Measurements from ENCODE around the gene CDC42BPA.
"Not testable (repeated sequence)": the region's sequence is repeated elsewhere in the genome, so short reads cannot be mapped to it uniquely, and the experiment has no call there.

The CDC42BPA gene

DNA sequence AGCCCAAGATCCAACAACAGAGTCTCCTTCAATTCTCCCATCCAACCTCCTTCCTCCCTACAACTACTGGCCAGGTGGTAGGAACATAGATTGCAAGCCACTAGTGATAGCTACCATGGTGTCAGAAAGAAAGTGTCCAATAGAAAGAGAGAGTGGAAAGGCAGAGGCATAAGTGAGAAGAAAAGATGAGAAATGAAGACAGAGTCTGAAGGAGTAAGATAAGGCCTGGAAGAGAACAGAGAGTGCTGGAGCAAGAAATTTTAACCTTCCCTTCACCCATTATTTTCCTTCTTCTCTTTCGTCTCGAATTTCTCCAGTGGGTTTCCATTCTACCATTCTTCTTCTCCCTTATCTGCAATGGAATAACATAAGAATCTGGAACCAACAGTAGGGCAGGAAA is 57.9 kb downstream of the CDC42BPA start:
- DNase-seq, result no peak

DNA sequence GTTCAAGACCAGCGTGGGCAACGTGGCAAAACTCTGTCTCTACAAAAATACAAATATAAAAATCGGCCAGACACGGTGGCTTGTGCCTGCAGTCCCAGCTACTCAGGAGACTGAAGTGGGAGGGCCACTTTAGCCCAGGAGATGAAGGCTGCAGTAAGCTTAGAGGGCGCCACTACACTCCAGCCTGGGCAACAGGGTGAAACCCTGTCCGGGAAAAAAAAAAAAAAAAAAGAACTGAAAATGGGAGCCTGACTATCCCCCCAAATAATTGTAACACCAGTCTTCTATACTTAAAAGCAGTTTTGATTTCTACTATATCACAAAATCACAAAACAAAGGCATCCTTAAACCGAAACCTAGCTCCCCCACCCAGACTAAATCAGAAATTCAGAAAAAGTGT is 60.3 kb downstream of the CDC42BPA start:
- DNase-seq, result no peak

DNA sequence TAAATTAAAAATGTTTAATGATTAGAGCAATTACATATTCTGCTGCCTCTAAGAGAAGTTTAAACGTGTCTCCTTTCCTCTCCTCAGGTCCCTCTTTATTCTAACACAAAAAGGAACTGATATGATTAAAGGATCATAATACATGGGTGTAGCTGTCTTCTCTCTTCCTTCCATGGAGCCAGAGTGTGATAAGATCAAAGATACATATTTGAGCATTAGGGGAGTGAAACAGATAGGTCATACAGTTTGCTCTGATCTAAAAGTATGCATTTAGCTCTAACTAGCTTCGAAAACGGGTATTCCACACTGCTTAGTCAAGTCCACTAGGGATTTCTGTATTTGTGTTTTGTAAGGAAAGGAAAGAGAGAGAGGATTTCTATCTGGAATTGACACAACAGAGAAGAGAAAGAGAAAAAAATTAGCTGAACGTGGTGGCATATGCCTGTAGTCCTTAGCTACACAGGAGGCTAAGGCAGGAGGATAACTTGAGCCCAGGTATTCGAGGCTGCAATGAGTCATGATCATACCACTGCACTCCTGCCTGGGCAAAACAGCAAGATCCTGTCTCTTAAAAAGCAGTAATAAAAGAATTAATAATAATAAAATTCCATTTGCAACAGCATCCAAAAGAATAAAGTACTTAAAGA is 63.1 kb downstream of the CDC42BPA start:
- DNase-seq, result no peak

DNA sequence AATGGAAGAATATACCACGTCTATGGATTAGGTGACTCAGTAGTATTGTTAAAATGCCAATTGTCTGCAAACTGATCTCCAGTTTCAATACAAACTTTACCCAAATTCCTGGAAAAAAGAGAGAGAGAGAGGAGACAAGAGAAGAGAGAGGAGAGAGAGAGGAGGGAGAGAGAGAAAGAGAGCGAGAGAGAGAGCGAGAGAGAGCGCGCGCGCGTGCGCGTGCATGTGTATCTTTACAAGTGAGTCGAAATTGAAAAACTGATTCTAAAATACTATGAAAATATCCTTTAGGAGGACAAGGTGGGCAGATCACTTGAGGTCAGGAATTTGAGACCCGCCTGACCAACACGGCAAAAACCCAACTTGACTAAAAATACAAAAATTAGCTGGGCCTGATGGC is 65.2 kb downstream of the CDC42BPA start:
- DNase-seq, result no peak

DNA sequence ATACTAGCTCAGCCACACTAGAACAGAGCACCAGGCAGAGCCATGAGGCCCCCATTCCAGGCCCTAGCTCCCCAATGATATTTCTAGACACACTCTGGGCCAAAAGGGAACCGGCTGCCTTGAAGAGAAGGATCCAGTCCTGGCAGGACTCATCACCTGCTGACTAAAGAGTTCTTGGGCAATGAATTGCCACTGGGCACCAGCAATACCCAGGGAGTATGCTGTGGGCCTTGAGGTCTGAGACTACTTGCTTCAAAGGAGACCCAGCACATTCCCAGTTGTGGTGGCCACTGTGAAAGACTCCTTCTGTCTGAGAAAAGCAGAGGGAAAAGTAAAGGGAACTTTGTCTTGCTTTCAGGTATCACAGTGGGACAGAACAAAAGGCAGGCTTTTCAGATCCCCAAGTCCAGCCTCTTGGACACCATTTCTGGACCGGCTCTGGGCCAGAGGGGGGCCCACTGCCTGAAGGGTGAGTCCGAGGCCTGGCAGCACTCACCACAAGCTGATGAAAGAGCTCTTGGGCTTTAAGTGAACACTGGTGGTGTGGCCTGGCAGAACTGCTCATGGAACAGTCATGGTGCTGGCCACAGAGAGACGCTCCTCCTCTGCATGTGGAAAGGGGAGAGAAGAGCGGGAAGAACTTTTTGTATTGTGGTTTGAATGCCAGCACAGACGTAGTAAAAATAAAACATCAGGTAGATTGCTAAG is 72.5 kb downstream of the CDC42BPA start:
- DNase-seq, result no peak

DNA sequence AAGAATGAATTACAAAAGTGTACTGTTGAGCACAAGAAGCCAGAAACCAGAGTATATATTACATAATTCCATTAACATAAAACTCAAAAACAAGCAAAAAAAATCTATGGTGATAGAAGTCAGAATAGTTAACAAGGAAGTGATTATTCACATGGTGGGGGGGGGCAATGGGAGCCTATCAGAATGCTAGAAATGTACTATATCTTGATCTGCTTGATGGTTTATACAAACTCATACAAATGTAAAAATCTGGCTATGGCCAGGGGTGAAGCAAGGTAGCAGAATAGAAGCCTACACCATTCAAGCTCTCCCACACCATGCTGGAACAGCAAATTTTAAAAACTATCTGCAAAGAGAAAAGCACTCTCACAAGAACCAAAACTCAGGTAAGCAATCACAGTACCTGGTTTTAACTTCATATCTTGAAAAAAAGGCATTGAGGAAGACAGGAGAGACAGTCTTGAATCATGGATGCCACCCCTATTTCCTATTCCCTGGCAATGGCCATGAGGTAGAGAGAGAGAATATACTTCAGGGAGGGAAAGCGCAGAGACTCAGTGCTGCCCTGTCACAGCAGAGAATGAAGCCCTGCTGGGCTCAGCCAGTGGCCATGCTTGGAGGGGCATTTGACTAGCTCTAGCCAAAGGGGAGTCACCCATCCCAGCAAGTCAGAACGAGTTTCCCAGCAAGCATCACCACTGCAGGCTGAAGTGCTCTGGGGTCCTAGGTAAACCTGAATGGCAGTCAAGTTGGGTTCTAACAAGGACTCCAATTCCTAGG is 73.8 kb downstream of the CDC42BPA start:
- no peak for DNase-seq

DNA sequence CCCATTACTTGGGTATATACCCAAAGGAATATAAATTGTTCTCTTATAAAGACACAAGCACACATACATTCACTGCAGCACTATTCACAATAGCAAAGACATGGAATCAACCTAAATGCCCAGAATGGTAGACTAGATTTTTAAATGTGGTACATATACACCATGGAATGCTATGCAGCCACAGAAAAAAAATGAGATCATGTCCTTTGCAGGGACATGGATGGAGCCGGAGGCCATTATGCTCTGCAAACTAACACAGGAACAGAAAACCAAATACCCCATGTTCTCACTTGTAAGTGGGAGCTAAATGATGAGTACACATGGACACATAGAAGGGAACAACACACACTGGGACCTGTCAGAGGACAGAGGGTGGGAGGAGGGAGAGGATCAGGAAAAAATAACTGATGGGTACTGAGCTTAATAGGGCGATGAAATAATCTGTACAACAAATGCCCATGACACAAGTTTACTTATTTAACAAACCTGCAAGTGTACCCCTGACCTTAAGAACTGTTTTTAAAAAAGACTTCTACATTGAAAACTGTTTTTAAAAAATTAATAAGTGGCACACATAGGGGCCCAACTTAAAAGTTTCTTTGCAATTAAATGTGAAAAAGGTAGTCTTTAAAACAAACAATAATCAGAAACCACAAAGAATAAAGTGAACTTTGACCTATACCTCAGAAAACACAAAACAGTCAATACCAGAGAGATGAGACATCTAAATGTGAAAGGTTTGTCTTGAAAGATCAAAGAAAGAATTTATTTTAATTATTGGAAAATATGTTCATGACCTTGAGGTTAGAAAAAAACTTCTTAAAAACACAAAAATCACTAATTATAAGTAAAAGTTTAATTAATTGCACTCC is 75.2 kb downstream of the CDC42BPA start:
- DNase-seq, result no peak

DNA sequence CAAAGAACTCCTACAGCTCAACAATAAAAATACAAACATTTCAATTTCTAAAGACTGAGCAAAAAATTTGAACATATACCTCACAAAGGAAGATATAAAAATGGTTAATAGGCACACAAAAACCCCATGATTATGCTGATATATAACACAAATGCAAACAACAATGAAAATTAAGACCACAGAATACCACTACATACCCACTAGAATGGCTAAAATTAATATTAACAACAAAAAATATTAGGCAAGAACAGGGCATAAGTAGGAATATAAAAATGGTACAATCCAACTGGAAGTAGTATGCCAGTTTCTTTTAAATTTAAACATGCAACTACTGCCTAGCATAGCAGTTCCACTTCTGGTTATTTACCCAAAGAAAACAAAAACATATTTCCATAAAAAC is 77.3 kb downstream of the CDC42BPA start:
- no peak for DNase-seq

DNA sequence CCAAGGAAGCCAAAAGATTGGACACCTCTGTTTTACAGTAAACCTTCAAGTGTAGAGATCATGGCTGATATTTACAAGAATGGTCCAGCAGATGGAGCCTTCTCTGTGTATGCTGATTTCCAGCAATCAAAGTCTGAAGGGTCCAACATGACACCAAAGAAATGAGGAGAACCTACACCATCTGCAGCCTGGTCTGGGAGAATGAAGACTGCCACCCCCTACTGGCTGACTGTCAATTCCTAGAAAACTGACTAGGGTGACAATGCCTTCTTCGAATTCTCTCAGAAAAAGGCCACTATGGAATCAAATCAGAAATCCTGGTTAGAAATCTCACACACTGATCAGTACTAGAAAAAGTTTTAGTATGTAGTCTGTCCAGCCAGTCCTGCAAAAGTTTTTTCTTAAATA is 83.3 kb downstream of the CDC42BPA start:
- DNase-seq, result no peak

DNA sequence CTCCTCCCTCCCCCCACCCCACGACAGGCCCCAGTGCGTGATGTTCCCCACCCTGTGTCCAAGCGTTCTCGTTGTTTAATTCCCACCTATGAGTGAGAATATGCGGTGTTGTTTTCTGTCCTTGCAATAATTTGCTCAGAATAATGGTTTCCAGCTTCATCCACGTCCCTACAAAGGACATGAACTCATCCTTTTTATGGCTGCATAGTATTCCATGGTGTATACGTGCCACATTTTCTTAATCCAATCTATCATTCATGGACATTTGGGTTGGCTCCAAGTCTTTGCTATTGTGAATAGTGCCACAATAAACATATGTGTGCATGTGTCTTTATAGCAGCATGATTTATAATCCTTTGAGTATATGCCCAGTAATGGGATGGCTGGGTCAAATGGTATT is 87.2 kb downstream of the CDC42BPA start:
- not testable (repeated sequence) for DNase-seq

DNA sequence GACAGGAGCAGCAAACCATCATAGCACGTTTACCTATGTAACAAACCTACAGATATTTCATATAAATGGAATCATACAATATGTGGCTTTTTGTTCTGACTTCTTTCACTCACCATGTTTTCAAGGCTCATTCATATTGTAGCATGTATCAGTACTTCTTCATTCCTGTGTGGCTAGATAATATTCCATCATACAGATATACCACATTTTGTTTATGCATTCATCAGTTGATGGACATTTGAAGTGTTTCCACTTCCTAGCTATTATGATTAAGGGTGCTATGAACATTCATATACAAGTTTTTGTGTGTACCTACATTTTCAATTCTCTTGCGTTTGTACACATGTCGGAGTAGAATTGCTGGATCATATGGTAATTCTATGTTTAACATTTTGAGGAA is 90.1 kb downstream of the CDC42BPA start:
- DNase-seq, result no peak

DNA sequence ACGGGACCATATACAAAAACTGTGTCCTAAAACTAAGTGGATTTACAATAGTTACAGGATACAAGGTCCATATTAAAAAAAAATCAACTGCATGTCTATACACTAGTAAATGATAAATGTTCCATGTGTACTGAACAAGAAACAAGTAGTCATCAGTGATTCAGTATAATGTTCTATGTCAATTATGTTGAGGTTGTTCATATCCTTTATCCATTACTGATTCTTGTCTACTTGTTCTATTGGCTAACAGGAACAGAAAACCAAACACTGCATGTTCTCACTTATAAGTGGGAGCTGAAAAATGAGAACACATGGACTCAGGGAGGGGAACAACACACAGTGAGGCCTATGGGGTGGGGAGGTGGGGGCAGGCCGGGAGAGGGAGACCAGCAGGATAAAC is 90.5 kb downstream of the CDC42BPA start:
- DNase-seq, result no peak

DNA sequence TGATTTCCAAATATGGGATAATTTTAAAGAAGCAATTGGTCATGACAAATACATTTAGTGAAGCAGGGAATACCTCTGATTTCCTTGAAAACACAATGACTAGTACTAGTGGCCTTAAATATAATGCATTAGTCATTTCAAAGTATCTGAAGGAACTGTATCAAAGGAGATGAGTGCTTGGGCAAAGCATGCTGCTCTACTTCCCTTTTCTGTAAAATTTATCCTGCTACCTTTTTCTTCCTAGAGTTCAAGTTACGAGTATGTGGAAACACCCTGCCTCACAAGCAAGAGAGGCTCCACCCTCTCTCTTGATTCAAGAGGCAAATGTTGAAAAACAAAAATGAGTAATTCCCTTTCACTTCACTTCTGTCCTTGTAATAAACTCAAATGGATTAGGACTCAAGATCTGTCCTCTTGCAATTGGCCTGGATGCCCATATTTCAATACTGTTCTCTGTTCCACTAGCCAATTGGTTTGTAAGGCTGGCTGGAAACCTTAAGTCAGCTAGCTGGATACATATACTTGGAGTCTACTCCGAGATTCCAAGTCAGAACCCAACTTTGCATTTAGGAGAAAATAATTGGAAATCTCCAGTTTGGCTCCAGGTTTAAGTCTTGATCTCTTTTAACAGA is 92.5 kb downstream of the CDC42BPA start:
- DNase-seq, result no peak

DNA sequence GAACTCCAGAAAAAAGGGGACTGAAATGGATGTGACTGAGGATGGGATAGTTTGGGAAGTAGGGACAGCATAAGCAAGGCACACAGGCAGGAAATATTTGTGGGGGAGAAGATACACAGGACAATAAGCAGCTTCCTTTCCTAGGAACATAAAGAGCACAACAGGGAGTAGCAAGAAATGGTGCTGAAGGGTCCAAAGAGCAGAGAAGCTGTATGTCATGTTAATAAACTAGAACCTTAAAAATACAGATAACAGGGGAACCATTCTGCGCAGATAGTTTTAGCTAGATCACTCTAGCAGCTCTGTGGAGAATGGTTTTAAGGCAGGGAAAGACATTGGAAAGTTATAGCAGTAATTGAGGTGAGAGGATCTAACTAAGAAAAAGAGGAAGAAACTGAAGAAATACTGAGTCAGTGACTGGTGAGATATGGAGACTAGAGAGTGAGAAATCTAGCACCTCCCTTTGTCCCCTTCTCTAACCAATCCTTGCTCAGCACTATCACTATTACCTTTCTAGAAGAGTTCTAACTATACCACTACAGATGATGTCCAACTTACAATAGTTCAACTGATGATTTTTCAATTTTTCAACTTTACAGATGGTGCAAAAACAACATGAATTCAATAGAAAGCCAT is 95.0 kb downstream of the CDC42BPA start:
- DNase-seq, result no peak

DNA sequence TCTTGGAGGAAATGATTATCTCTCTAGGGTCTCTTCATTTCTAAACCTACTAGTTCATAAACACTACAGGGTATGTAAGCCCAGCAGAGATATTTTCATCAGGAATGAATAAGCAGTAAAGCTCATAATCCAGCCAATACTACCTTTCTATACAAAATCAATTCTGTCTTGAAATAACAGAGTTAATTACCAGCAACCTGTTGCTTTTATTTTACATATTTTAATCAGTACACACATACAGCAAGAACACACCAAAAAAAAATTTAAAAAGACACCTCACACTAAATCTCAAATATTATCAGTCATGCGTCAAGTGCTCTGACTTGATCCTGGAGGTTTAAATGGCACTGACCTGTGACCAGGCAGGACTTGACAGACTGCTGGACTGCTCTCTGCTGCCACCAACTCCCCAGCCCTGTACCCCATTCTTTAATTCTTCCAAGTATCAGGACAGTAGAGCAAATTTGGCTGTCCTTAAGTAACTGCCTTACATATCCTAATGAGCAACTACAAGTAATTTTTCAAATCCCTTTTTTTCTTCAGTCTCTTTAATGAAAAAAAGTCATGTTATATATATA is 98.5 kb downstream of the CDC42BPA start:
- DNase-seq, result no peak

DNA sequence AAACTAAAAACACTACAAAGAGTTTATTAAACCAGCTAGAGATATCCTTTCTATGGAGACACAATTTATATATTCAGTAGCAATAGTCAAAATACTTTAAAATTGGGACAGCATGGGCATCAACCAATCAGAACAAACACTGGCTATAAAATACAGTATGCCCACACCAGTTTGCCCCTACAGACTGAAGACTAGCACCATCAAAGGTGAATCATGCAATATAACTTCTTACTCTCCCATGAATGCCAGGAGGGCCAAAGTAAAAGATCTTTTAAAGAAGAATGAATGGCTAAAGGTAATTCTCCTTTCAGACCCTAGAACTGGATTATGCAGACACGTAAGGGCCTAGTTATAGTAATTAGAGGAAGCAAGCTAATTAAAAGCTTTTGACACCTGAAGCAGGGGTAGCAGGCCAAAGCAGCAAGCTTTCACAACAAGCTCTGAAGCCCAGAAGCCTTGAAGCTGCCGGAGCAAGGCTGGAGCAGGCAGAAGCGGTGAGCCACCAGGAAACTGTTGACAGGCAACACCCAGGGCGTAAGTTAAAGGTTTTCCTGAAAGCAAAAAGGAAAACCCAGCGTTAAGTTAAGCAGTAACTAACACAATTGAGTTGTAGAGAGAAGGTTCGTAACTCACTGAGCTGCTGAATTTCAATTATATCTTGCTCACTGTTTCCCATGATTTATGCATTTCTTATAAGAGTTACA is 99.3 kb downstream of the CDC42BPA start:
- no peak for DNase-seq

DNA sequence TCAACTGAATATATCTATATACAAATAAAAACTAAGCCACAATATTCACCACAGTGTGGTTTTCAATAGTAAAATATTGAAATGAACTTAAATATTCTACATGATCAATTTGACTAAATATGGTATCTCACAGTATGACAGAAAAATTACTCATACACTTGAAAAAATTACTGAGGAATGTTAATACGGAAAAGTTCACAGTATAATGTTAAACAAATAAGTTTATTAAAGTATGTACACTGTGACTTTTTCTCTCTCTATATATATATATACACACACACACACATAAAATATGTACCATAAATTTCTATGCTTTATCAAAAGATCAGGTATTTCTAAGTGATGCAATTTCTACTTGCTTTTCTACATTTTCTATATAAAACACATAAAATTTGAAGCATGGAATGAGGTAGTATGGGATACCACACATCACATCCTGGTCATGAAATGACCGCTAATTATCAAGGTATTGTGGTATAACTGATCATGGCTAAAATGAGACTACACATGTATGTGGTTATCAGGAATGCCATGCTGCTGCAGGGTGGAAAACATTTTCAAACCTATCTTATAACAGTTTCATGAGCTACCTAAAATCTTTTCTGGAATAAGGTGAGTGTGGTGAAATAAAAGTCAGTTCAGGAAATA is 102.3 kb downstream of the CDC42BPA start:
- DNase-seq, result no peak

DNA sequence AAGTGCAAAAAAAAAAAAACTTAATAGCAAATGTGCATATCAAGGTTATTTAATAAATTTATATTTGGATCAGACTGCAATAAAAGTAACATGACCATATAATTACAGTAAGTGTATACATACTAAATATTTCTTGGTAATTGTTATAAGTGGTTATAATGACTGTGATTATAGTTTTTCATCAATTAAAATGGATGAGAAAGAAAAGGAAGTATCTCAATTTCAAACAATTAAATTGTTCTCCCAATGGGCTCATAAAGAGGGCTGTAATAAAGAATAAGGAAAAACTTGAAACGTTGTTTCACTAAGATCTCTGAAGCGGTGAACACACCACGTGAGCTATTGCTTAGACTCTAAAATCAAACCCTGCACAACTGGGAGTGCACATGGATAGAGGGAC is 104.1 kb downstream of the CDC42BPA start:
- DNase-seq, result no peak

DNA sequence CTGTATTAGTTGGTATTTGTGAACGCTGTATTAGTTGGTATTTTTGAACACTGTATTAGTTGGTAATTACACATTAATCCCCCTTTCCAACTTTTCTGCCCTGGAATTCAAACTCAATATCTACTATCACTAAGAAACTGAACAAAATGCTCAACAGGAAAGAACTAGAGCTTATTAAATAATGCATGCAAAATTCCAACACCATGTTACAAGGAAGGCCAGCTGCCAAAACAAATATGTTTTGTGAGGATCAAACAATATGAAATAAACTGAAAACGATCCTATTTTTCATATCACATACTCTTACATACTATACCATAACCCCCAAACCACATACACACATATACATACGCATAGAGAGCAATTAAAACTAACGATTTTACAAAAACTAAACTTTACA is 104.9 kb downstream of the CDC42BPA start:
- DNase-seq, result no peak

DNA sequence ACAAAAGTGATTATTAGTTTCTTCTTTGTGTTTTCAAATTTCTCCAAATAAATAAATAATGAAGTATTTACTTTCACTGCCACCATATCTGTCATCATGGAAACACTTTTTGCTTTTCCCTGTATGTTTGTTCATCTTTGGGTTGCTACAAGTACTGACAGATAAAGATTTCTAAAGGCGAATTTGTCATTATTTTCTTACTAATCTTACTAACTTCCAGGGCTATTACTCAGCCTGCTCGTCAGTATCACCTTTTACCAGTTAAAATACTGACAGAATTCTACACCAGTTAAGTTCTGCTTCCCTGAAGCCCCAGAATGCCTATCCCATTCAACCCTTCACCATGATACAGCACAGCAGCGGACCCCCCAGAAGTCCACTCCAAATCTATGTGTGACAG is 106.1 kb downstream of the CDC42BPA start:
- DNase-seq, result no peak

DNA sequence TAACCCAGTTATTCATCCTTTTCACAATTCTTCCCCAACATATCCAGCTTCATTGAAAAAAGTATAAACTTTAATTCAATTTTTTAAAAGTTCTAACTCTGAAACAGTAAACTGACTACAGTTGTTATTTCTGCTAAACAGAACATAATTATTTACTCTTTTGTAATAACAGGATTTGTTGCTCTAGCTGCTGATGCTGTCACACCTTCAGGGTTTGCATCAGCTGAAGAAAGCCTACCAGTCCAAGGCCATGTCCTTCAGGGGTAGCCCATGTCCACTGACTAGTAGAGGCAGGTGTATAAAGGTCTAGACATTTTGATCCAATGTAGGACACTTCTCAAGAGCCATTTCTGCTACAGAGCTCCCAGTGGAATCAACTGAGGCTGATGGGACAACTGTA is 107.7 kb downstream of the CDC42BPA start:
- DNase-seq, result no peak
